ENCODE measurements around the gene CLASP1.
"Not testable (repeated sequence)": the region's sequence is repeated elsewhere in the genome, so short reads cannot be mapped to it uniquely, and the experiment has no call there.

Gene CLASP1

DNA sequence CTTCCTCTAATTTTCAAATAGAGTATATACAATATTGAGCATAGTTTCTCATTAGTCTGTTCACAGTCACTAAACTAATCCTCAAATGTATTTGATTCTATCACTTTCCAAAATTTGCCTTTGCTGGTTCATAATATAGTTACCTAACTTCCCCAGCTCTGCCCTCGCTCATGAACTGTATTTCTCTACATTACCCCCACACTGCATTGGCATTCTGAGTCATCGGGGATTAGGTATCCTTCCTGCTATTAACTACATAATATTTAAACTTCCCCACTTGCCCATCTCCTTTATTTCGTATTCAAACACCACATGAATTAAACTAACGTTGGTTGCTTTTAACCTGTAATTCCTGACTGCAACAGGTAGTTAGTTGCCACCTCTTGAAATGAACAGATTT, 14.8 kb upstream of the CLASP1 start:
- no peak for DNase-seq (ENCODE audit: low read depth in 2 of 2)
- H3K4me3 ChIP-seq (replicated peaks in 1 of 2; ENCODE audit: low read depth in 2 of 2, low read length in 2 of 2): no peak overlapping the region
- TF ChIP-seq, protein P1, sequence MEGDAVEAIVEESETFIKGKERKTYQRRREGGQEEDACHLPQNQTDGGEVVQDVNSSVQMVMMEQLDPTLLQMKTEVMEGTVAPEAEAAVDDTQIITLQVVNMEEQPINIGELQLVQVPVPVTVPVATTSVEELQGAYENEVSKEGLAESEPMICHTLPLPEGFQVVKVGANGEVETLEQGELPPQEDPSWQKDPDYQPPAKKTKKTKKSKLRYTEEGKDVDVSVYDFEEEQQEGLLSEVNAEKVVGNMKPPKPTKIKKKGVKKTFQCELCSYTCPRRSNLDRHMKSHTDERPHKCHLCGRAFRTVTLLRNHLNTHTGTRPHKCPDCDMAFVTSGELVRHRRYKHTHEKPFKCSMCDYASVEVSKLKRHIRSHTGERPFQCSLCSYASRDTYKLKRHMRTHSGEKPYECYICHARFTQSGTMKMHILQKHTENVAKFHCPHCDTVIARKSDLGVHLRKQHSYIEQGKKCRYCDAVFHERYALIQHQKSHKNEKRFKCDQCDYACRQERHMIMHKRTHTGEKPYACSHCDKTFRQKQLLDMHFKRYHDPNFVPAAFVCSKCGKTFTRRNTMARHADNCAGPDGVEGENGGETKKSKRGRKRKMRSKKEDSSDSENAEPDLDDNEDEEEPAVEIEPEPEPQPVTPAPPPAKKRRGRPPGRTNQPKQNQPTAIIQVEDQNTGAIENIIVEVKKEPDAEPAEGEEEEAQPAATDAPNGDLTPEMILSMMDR (IDR thresholded peaks at IDR 0.05; ENCODE audit: low read depth, low read length): no peak

- TF ChIP-seq, protein P1 (IDR thresholded peaks at IDR 0.05; ENCODE audit: low read depth, low read length): no peak
- no peak overlapping the region for H3K4me3 ChIP-seq (replicated peaks in 1 of 2; ENCODE audit: low read depth in 2 of 2, low read length in 2 of 2)
- DNase-seq (ENCODE audit: low read depth in 2 of 2): peak in 1 of 2 donors; percentile 15
Observed at GRCh38 chr2:121663434-121663833, 14.2 kb upstream of the CLASP1 start.

- H3K4me3 ChIP-seq (replicated peaks in 1 of 2; ENCODE audit: low read depth in 2 of 2, low read length in 2 of 2): no peak overlapping the region
- no peak for DNase-seq (ENCODE audit: low read depth in 2 of 2)
Observed at GRCh38 chr2:121662656-121663055, 13.4 kb upstream of the CLASP1 start.

DNA sequence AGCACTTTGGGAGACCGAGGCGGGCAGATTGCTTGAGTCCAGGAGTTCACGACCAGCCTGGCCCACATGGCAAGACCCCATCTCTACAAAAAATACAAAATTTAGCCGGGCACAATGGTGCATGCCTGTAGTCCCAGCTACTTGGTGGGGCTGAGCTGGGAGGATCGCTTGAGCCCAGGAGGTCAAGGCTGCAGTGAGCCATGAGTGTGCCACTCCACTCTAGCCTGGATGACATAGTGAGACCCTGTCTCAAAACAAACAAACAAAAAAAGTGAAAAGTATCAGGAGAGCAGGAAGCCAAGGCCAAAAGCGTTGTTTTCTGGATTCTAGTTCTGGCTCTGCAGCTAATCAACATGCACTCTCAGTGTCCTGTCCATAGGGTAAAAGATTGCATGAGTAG, 10.7 kb upstream of the CLASP1 start:
- TF ChIP-seq, protein P1 (IDR thresholded peaks at IDR 0.05; ENCODE audit: low read depth, low read length): no peak
- DNase-seq (ENCODE audit: low read depth in 2 of 2): no peak
- H3K4me3 ChIP-seq (replicated peaks in 1 of 2; ENCODE audit: low read depth in 2 of 2, low read length in 2 of 2): no peak overlapping the region

More at GRCh38 chr2:121662656-121663055, 13.4 kb upstream of the CLASP1 start:
- TF ChIP-seq, protein P1 (IDR thresholded peaks at IDR 0.05; ENCODE audit: low read depth, low read length): no peak

- DNase-seq (ENCODE audit: low read depth in 2 of 2): peak; percentile 19 to 35
Observed at GRCh38 chr2:121658393-121658792, 9.1 kb upstream of the CLASP1 start.

GRCh38 chr2:121653035-121653434, 3.8 kb upstream of the CLASP1 start:
- DNase-seq (ENCODE audit: low read depth in 2 of 2): no peak
- TF ChIP-seq, protein P1 (IDR thresholded peaks at IDR 0.05; ENCODE audit: low read depth, low read length): no peak
- H3K4me3 ChIP-seq (replicated peaks in 1 of 2; ENCODE audit: low read depth in 2 of 2, low read length in 2 of 2): no peak overlapping the region

More at GRCh38 chr2:121658393-121658792, 9.1 kb upstream of the CLASP1 start:
- not testable (repeated sequence) for H3K4me3 ChIP-seq (replicated peaks in 1 of 2; ENCODE audit: low read depth in 2 of 2, low read length in 2 of 2)

GRCh38 chr2:121650315-121650930, 1.2 kb upstream of the CLASP1 start:
- peak; percentile 18 to 25 for DNase-seq (ENCODE audit: low read depth in 2 of 2)
- H3K4me3 ChIP-seq (replicated peaks in 1 of 2; ENCODE audit: low read depth in 2 of 2, low read length in 2 of 2): peak overlapping the region; percentile 90 to 93
- TF ChIP-seq, protein P1 (IDR thresholded peaks at IDR 0.05; ENCODE audit: low read depth, low read length): no peak

Measured in cardiac fibroblast (primary cell).